Measurements from ENCODE around the gene DPYSL4. TPM values are rescaled to one million over a fixed set of nuclear protein-coding genes. Genes with fewer than 3 reads are reported as not detected.

Gene DPYSL4
- total RNA-seq, 2 donors from 2014 or later, result 3.4 to 4.1 TPM

- H3K9me3 ChIP-seq, result no peaks in the 10 kb centered on the region
- no peak overlapping the region for H3K4me3 ChIP-seq
- DNase-seq (ENCODE audit: low spot score), result no peak
- H3K4me1 ChIP-seq, result peaks cover 0 to 12% of the 10 kb centered on the region in 2 donors
- no peaks in the 10 kb centered on the region for H3K27me3 ChIP-seq
- TF ChIP-seq CTCF (IDR thresholded peaks at IDR 0.05), result no peak
- H3K27ac ChIP-seq, result no peak overlapping the region
- H3K36me3 ChIP-seq, result no peaks in the 10 kb centered on the region
Measured at GRCh38 chr10:132144086-132144485, 42.7 kb upstream of the DPYSL4 start.

- no peak for TF ChIP-seq CTCF (IDR thresholded peaks at IDR 0.05)
- Histone ChIP-seq H3K9me3 (no peaks in the 10 kb centered on the region), H3K4me1 (peaks cover 0 to 12% of the 10 kb centered on the region in 2 donors), H3K27me3 (no peaks in the 10 kb centered on the region), H3K27ac (no peak overlapping the region), H3K4me3 (no peak overlapping the region), H3K36me3 (no peaks in the 10 kb centered on the region)
- no peak for DNase-seq (ENCODE audit: low spot score)
Measured at GRCh38 chr10:132145002-132145401, 41.7 kb upstream of the DPYSL4 start.

GRCh38 chr10:132145521-132146185 lies 41.1 kb upstream of the DPYSL4 start:
- H3K27me3 ChIP-seq, result no peaks in the 10 kb centered on the region

GRCh38 chr10:132146271-132146671 lies 40.5 kb upstream of the DPYSL4 start:
- no peak for DNase-seq (ENCODE audit: low spot score)
- H3K9me3 ChIP-seq, result no peaks in the 10 kb centered on the region
- peaks cover 0 to 12% of the 10 kb centered on the region in 2 donors for H3K4me1 ChIP-seq
- TF ChIP-seq CTCF (IDR thresholded peaks at IDR 0.05), result no peak
- no peak overlapping the region for H3K27ac ChIP-seq
- no peaks in the 10 kb centered on the region for H3K36me3 ChIP-seq
- no peak overlapping the region for H3K4me3 ChIP-seq
- H3K27me3 ChIP-seq, result no peaks in the 10 kb centered on the region

More at GRCh38 chr10:132145521-132146185, 41.1 kb upstream of the DPYSL4 start:
- no peak for TF ChIP-seq CTCF (IDR thresholded peaks at IDR 0.05)
- peaks cover 0 to 12% of the 10 kb centered on the region in 2 donors for H3K4me1 ChIP-seq
- H3K4me3 ChIP-seq, result no peak overlapping the region
- H3K36me3 ChIP-seq, result no peaks in the 10 kb centered on the region
- H3K27ac ChIP-seq, result no peak overlapping the region
- no peaks in the 10 kb centered on the region for H3K9me3 ChIP-seq
- no peak for DNase-seq (ENCODE audit: low spot score)

- no peak for TF ChIP-seq CTCF (IDR thresholded peaks at IDR 0.05)
- no peaks in the 10 kb centered on the region for H3K27me3 ChIP-seq
- H3K4me1 ChIP-seq, result peaks cover 0 to 9% of the 10 kb centered on the region in 2 donors
- H3K27ac ChIP-seq, result no peak overlapping the region
- no peak overlapping the region for H3K4me3 ChIP-seq
- DNase-seq (ENCODE audit: low spot score), result no peak
- no peaks in the 10 kb centered on the region for H3K9me3 ChIP-seq
- no peaks in the 10 kb centered on the region for H3K36me3 ChIP-seq
Measured at GRCh38 chr10:132146941-132147915, 39.5 kb upstream of the DPYSL4 start.
